HEK293 (cell line): Measurements from ENCODE around the gene METRNL.

Experiments used
- CTCF ChIA-PET: fragments of 350-600 bp; formaldehyde crosslinking; extraction: SDS; loops from one replicate; lab custom pipeline; 2021; ENCODE audit warnings: antibody characterized with exemption; lab: Yijun Ruan, JAX
- POLR2A ChIA-PET: fragments of 300-600 bp; formaldehyde crosslinking; extraction: SDS; loops from one replicate; lab custom pipeline; 2020; ENCODE audit warnings: antibody characterized with exemption, inconsistent platforms; lab: Yijun Ruan, JAX
- H3K27ac ChIP-seq: fragments of 200-500 bp; sonication (Bioruptor generic); 2 replicates; pipeline ENCODE4 v1.5.1; 2014; ENCODE audit warnings: low read depth, low read length, control low read depth, inconsistent platforms; ENCODE audit errors: extremely low read depth
- H3K36me3 ChIP-seq, 2 experiments: fragments of 200-500 bp in 1 of 2; sonication (Bioruptor generic) in 1 of 2; 1 replicate in 1 of 2; 2 replicates in 1 of 2; pipeline ENCODE4 v1.5.1; 2014 to 2017; ENCODE audit warnings: inconsistent platforms in 2 of 2, low read length in 2 of 2; ENCODE audit not compliant: control insufficient read depth in 2 of 2, insufficient read depth in 1 of 2
- H3K4me1 ChIP-seq: fragments of 200-500 bp; sonication (Bioruptor generic); 2 replicates; pipeline ENCODE4 v1.5.1; 2014; ENCODE audit warnings: mild to moderate bottlenecking, low read length, inconsistent platforms; ENCODE audit not compliant: control insufficient read depth, insufficient read depth
- H3K4me3 ChIP-seq: 2 replicates; pipeline ENCODE4 v1.5.1; 2011; ENCODE audit warnings: low read depth, mild to moderate bottlenecking, control low read depth, low read length, moderate library complexity
- H3K9me3 ChIP-seq: fragments of 200-500 bp; sonication (Bioruptor generic); 2 replicates; pipeline ENCODE4 v1.5.1; 2014; ENCODE audit warnings: low read depth, low read length, inconsistent platforms; ENCODE audit not compliant: control insufficient read depth, insufficient read depth
- BCL6B ChIP-seq: fragments of 450-650 bp; formaldehyde crosslinking; IDR thresholded peaks from 2 replicates; pipeline ENCODE4 v1.5.1; 2017; ENCODE audit warnings: missing biosample characterization, missing genetic modification characterization
- HOXD13 ChIP-seq: sonication (generic); formaldehyde crosslinking; IDR thresholded peaks from 2 replicates; pipeline ENCODE4 v1.8.0; 2022; ENCODE audit warnings: missing genetic modification reagents, borderline replicate concordance
- SCRT1 ChIP-seq: fragments of 450-650 bp; formaldehyde crosslinking; IDR thresholded peaks from 2 replicates; pipeline ENCODE4 v1.5.1; 2016; ENCODE audit warnings: missing biosample characterization, missing genetic modification characterization, borderline replicate concordance
- SCRT2 ChIP-seq: fragments of 450-650 bp; formaldehyde crosslinking; IDR thresholded peaks from 2 replicates; pipeline ENCODE4 v1.5.1; 2016; ENCODE audit warnings: missing biosample characterization, missing genetic modification characterization
- TSHZ1 ChIP-seq: fragments of 450-650 bp; formaldehyde crosslinking; IDR thresholded peaks from 2 replicates; pipeline ENCODE4 v1.5.1; 2016; ENCODE audit warnings: missing biosample characterization, missing genetic modification characterization, borderline replicate concordance
- ZNF169 ChIP-seq: fragments of 450-650 bp; formaldehyde crosslinking; IDR thresholded peaks from 2 replicates; pipeline ENCODE4 v1.5.1; 2016; ENCODE audit warnings: missing biosample characterization, missing genetic modification characterization
- ZNF274 ChIP-seq, 2 experiments: fragments of 200-500 bp in 1 of 2; fragments of 450-650 bp in 1 of 2; sonication (Bioruptor generic) in 1 of 2; formaldehyde crosslinking in 1 of 2; IDR thresholded peaks; 2 replicates each; pipeline versions ENCODE4 v1.5.1 to v1.6.1; 2014 to 2016; ENCODE audit warnings: borderline replicate concordance in 1 of 2, inconsistent platforms in 1 of 2, low read length in 1 of 2, missing biosample characterization in 1 of 2, missing genetic modification characterization in 1 of 2
- ZNF544 ChIP-seq: fragments of 450-650 bp; formaldehyde crosslinking; IDR thresholded peaks from 2 replicates; pipeline ENCODE4 v1.5.0; 2017; ENCODE audit warnings: missing biosample characterization, missing genetic modification characterization
- ZNF585B ChIP-seq: fragments of 450-650 bp; formaldehyde crosslinking; IDR thresholded peaks from 2 replicates; pipeline ENCODE4 v1.5.1; 2016; ENCODE audit warnings: missing biosample characterization, missing genetic modification characterization
- ZNF747 ChIP-seq: fragments of 450-650 bp; formaldehyde crosslinking; IDR thresholded peaks from 2 replicates; pipeline ENCODE4 v1.5.1; 2016; ENCODE audit warnings: missing biosample characterization, missing genetic modification characterization
- ZNF776 ChIP-seq: fragments of 450-650 bp; formaldehyde crosslinking; IDR thresholded peaks from 2 replicates; pipeline ENCODE4 v1.5.0; 2017; ENCODE audit warnings: missing biosample characterization, missing genetic modification characterization, borderline replicate concordance
- ZNF792 ChIP-seq: fragments of 450-650 bp; formaldehyde crosslinking; IDR thresholded peaks from 2 replicates; pipeline ENCODE4 v1.5.1; 2016; ENCODE audit warnings: missing biosample characterization, missing genetic modification characterization
- TF ChIP-seq, protein P1 (sequence below): fragments of 450-650 bp; formaldehyde crosslinking; IDR thresholded peaks from 2 replicates; pipeline ENCODE4 v1.5.1; 2016; ENCODE audit warnings: missing biosample characterization, missing genetic modification characterization
- TF ChIP-seq, protein P2 (sequence below): fragments of 450-650 bp; formaldehyde crosslinking; IDR thresholded peaks from 2 replicates; pipeline ENCODE4 v1.5.1; 2017; ENCODE audit warnings: missing biosample characterization, mild to moderate bottlenecking, missing genetic modification characterization, moderate library complexity

METRNL gene

DNA sequence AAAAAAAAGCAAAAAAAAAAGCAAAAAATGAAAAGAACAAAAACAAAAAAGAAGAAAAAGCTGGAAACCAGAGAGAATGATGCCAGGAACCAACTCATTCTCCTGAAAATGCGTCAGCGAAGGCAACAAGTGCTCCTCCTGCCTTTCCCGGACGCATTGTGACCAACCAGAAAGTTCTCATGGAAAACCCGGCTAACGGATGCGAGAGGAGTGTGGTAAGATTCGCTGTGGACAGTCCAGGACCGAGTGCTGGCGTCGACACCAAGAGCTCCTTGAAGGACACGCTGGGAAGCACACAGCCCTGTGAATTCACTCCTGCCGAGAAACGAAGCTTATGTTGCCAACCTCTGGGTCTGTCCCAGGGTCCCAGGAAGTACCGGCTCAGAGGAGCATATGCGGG is 43.4 kb downstream of the METRNL start:
- Histone ChIP-seq H3K4me1 (no peaks in the 10 kb centered on the region), H3K36me3 (no peaks in the 10 kb centered on the region), H3K4me3 (no peak overlapping the region), H3K27ac (no peak overlapping the region), H3K9me3 (no peaks in the 10 kb centered on the region)
- POLR2A ChIA-PET = interaction anchor here (0.5 kb wide), 1 partner anchor 91 kb away, joined by 3 read pairs; no protein-coding TSS in a partner anchor
- TF ChIP-seq, protein P1, sequence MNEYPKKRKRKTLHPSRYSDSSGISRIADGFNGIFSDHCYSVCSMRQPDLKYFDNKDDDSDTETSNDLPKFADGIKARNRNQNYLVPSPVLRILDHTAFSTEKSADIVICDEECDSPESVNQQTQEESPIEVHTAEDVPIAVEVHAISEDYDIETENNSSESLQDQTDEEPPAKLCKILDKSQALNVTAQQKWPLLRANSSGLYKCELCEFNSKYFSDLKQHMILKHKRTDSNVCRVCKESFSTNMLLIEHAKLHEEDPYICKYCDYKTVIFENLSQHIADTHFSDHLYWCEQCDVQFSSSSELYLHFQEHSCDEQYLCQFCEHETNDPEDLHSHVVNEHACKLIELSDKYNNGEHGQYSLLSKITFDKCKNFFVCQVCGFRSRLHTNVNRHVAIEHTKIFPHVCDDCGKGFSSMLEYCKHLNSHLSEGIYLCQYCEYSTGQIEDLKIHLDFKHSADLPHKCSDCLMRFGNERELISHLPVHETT = no peak
- TF ChIP-seq SCRT1 (tag by site-specific recombination) = peak; percentile 70; the same call in 1 of the 2 replicates
- peak; percentile 68 for TF ChIP-seq SCRT2
- CTCF ChIA-PET = interaction anchor here (0.6 kb wide), 1 partner anchor 23 kb away, joined by 4 read pairs; no protein-coding TSS in a partner anchor

GRCh38 chr17:83123896-83124801 is 44.7 kb downstream of the METRNL start:
- POLR2A ChIA-PET = interaction anchor here (1.1 kb wide), 1 partner anchor 15 kb away, joined by 4 read pairs; no protein-coding TSS in a partner anchor
- H3K4me1 ChIP-seq = no peaks in the 10 kb centered on the region
- H3K27ac ChIP-seq = no peak overlapping the region
- H3K9me3 ChIP-seq = no peaks in the 10 kb centered on the region
- H3K4me3 ChIP-seq = no peak overlapping the region
- CTCF ChIA-PET = interaction anchor here (0.6 kb wide), 1 partner anchor 1420 kb away, joined by 3 read pairs; no protein-coding TSS in a partner anchor
- H3K36me3 ChIP-seq = no peaks in the 10 kb centered on the region
- TF ChIP-seq ZNF747 = no peak
- TF ChIP-seq ZNF776 = no peak
- no peak for TF ChIP-seq BCL6B (tag by site-specific recombination)
- no peak for TF ChIP-seq ZNF274 (IDR thresholded peaks at IDR 0.05; ENCODE audit: low read length)
- no peak for TF ChIP-seq ZNF274 (tag by site-specific recombination; IDR thresholded peaks at IDR 0.05; ENCODE audit: borderline replicate concordance)
- TF ChIP-seq ZNF585B (tag by site-specific recombination) = no peak
- TF ChIP-seq, protein P2, sequence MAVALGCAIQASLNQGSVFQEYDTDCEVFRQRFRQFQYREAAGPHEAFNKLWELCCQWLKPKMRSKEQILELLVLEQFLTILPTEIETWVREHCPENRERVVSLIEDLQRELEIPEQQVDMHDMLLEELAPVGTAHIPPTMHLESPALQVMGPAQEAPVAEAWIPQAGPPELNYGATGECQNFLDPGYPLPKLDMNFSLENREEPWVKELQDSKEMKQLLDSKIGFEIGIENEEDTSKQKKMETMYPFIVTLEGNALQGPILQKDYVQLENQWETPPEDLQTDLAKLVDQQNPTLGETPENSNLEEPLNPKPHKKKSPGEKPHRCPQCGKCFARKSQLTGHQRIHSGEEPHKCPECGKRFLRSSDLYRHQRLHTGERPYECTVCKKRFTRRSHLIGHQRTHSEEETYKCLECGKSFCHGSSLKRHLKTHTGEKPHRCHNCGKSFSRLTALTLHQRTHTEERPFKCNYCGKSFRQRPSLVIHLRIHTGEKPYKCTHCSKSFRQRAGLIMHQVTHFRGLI = no peak
- TF ChIP-seq ZNF544 = no peak
- no peak for TF ChIP-seq ZNF792
- no peak for TF ChIP-seq TSHZ1
- TF ChIP-seq HOXD13 (CRISPR knock-in tag) = no peak
- no peak for TF ChIP-seq ZNF169 (tag by site-specific recombination)
- TF ChIP-seq, all 188 proteins: peak for 0
